Gastrocnemius medialis (tissue), 4 donors: Measurements from ENCODE around the gene VNN1.

Source experiments
- CTCF ChIP-seq, 5 experiments: fragments of 450-650 bp in 3 of 5; fragments of 200-600 bp in 2 of 5; sonication (generic) in 2 of 5; IDR thresholded peaks in 4 of 5; conservative IDR thresholded peaks in 1 of 5; 1 replicate in 4 of 5; 2 replicates in 1 of 5; pipeline ENCODE4 v1.5.1; 2016 to 2019; ENCODE audit warnings: antibody characterized with exemption in 5 of 5, mild to moderate bottlenecking in 3 of 5, moderate library complexity in 3 of 5
- POLR2A ChIP-seq, 2 donors: fragments of 450-650 bp; IDR thresholded peaks; one replicate each; pipeline ENCODE4 v1.6.1; 2017; ENCODE audit warnings: antibody characterized with exemption in 2 of 2, mild to moderate bottlenecking in 2 of 2, moderate library complexity in 2 of 2

- TF ChIP-seq CTCF (IDR thresholded peaks at IDR 0.05 in 4 of 5, conservative IDR thresholded peaks at IDR 0.05 in 1 of 5) (no peak), POLR2A (IDR thresholded peaks at IDR 0.05) (no peak)
These were observed 14.8 kb upstream of the VNN1 start for GRCh38 chr6:132728616-132729015.
